Fibroblast of skin of right quadriceps (primary cell): ENCODE measurements around the gene CD247.

Experiments used
- DNase-seq: peaks from one replicate; pipeline ENCODE4 v3.0.0-alpha.2; 2013

CD247 gene

GRCh38 chr1:167542109-167543032, 24.0 kb upstream of the CD247 start:
- DNase-seq = no peak

DNA sequence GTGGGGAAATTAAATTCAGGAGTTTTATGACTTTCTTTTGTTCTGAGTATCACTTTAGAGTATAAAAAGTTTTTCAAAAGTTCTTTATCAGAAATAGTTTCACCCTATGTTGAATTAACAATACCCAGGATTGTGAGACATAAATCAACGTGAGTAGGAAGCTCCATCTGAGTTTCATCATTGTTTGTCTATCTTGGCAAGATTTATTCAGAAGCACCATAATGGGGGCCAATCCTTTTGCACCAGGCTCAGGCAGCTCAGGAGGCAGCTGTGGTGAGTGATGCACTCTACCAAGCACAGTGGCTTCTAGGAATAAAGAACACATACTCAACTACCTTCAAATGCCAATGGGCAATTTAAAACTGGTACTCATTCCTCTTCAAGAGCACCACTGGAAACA, 23.3 kb upstream of the CD247 start:
- DNase-seq = no peak

- no peak for DNase-seq
These were observed 22.7 kb upstream of the CD247 start for GRCh38 chr1:167541003-167541402.

DNA sequence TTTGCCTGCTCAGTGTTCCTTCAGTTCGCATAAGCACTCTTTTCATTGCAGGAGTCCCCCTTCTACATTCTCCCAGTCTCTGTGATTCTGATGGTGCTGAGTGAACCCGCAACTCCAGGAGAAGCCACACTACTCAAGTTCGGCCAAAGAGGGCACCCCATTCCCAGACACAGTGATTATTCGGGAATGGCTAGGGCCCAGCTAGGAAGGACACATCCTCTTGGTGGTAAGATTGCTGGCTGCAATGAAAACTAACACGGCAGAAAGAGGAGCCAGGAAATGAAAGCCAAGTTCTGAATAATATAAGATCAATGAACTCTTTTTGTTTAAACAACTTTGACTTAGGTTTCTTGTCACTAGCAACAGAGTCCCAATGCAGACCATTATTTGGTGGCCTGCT, 20.3 kb upstream of the CD247 start:
- no peak for DNase-seq

- peak; percentile 40 for DNase-seq
These were observed 15.5 kb upstream of the CD247 start for GRCh38 chr1:167533851-167534300.

DNA sequence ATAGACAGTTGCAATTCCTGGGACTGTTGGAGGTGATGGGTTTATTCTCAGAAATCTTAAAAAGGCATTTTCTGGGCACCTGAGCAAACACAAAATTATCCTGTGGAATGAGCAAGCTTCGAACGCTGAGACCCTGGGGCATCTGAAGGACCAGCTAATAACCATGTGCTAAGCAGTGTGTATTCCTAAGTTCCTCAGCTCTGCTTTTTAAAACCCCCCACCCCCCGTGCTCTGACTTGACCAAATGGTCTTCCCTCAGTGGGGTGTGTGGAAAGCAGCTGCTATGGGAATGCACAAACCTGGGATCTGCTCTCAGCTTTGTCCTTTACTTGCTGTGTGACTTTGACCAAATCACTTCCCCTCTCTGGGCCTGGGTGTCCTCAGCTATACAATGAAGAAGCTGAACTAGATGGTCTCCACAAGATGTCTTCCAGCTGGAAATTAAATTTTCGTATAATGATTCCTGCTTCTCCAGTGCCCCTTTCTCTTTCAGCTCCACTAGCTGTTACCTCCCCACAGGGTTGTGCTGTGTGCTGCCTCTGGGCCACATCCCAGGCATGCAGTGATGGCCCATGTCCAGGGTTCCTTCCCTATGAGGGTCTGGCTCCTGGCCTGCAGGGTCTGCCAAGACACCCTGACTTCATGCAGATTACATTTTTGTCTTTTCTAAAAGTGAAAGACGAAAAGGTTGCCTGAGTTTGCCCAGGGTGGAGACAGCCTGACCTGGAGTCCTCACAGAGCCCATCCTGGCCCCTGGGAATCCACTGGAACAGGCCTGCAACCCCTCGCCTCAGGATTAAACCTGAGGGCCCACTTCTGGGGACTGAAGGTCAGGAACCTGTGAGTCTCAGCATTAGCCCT, 14.9 kb upstream of the CD247 start:
- DNase-seq = no peak

DNA sequence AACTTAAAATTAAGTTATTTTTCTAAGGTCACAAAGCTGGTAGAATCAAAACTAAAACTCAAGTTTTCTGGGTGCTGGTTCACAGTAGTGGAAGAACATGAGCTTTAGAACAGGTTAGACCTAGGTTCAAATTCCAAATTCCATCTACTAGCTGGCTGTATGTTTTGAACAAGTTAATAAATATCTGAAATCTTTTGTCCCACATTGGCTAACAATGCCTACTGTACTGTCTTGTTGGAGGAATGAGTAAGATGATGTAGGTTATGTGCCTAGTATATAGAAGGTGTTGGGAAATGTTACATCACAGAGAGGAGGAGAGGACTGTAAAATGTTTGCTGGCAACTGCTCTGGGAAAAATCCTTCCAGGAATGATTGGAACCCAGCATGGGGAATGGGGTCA, 14.0 kb upstream of the CD247 start:
- no peak for DNase-seq

DNA sequence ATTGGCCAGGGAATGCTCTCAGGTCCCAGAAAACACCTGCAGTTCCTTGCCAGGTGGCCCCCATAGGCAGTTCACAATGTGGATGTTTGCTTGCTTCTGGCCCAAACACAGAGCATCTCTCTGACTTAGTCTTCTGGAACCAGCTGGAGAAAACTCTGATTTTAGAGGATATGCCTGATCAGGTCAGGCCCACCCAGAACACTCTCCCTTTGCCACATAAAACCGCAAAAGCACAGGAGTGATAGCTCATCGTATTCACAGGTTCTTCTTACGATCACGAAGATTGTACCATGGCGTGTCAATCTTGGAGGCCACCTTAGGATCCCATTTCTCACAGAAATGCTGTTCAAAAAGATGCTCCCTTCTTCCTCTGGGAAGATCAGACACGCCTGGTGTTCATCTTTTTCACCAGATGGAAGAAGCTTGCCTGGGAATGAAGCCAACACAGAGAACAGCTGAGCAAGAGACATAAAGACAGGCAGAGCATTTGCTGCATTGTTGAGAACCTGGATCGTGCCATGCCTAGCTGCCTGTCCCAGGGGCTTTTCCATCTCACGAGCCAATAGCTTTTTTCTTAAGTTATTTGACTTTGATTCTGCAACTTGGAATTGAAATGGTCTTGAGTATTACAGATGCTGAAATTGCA, 11.6 kb upstream of the CD247 start:
- DNase-seq = no peak

GRCh38 chr1:167528057-167528728, 9.9 kb upstream of the CD247 start:
- no peak for DNase-seq

GRCh38 chr1:167526667-167527383, 8.5 kb upstream of the CD247 start:
- no peak for DNase-seq

DNA sequence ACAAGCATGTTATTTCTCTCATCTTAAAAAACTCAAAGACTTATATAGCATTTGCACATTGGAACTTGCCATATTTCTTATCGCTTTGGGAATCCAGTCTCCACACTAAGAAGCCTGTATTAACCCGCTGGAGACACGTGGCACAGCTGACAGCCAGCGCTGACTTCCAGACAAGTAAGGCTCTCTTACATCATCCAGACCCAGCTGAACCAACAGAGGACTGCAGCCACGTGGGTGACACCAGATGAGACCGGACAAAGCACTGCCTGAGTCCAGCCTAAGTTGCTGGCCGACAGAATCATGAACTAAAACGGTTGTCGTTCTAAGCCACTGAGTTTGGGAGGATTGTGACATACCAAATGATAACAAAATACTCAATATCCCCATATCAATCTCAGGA, 6.3 kb upstream of the CD247 start:
- DNase-seq = no peak

GRCh38 chr1:167522246-167522645, 3.9 kb upstream of the CD247 start:
- peak; percentile 5 for DNase-seq

DNA sequence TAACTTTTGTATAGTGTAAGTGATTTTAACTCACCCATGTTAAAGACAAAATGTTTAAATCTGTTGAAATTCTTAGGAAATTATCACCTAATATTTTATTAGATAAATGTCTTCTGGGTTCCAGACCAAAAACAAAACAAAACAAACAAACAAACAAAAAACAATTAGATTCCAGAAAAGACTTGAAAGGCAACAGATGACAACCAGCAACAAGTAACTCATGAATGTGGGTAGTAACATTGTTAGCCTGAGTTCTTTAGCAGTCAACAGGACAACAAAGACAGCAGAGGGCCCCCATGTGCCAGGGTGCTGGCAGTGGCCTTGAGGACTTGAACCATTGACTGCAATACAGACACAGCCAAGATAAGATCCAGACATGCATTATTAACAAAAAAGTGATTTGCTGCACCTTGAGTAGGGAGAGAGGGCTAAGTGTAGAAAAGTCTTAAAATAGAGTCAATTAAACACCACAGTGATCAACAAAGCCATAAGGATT, 2.4 kb upstream of the CD247 start:
- DNase-seq = no peak

DNA sequence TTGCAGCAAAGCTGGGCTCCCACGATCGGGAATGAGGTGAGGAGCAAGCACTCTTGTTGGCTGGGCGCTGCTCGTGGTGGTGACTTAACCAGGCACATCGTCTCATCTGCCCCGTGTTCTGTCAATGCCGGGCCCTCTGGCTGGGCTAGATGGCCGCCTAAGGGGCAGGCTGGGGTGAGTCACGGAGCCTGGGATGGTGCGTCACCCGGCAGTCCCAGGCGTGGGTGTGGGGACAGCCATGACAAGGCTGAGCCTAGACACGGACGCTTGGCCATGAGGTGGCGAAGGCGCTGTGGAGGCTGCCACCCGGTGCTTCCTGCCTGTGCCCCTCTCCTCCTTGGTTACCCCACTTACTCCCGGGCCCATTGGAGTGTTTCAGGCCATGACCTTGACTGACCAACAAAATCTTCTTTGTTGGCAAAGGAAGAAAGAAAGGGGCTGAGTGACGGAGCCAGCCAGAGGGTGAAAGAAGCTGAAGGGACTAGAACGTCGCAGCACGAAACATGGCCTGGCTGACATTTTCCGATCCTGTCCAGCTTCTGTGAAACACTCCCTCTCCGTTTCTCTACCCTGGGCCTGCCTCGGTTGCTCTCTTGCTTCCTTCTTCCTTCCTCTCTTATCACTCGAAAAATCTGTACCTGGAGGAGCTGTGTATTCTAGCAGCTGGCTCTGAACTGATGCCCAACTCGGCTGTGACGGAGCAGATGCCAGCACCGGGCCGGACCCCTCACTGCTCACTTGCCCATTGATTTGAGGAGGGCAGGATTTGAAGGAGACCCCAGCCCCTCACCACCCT, 596 bp downstream of the CD247 start:
- no peak for DNase-seq

GRCh38 chr1:167516404-167517388, 1.6 kb downstream of the CD247 start:
- no peak for DNase-seq

GRCh38 chr1:167515893-167516321, 2.4 kb downstream of the CD247 start:
- DNase-seq = no peak

- no peak for DNase-seq
These were observed 2.9 kb downstream of the CD247 start for GRCh38 chr1:167515461-167515860.

GRCh38 chr1:167514288-167514687, 4.0 kb downstream of the CD247 start:
- no peak for DNase-seq

- DNase-seq = no peak
These were observed 6.2 kb downstream of the CD247 start for GRCh38 chr1:167512046-167512654.
